ENCODE data around the gene AEBP1.

Gene AEBP1

DNA sequence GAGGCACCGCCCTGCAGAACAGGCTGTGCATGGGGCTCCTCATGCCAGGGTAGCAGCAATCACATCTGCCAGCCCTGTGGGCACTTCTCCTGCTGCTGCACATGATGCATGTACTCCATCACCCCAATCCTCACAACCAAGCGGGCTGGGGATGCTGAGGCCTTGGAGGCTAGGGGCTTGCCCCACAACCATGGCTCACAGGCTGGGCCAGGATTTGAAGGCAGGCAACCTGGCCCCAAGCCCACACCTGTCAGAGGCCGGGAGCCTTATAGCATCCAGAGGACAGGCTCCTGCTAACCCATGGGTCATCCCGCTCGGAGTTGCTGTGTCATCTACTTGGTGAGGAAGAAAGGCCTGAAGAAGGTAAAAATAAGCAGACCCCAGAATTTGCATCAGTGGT, 24.0 kb upstream of the AEBP1 start:
- H3K9me3 ChIP-seq (ENCODE audit: control insufficient read depth, low read depth, low read length), result no peaks in the 10 kb centered on the region
- no peak overlapping the region for H3K27ac ChIP-seq (ENCODE audit: low read length)
- H3K4me1 ChIP-seq (ENCODE audit: control insufficient read depth, low read depth, low read length), result peaks cover 3% of the 10 kb centered on the region
- no peak overlapping the region for H3K4me3 ChIP-seq (ENCODE audit: low read length)
- H3K9ac ChIP-seq (ENCODE audit: low read length), result no peak overlapping the region
- H3K36me3 ChIP-seq (ENCODE audit: control insufficient read depth, low read depth, low read length), result peaks cover 33% of the 10 kb centered on the region
- H3K27me3 ChIP-seq (ENCODE audit: control insufficient read depth, insufficient read depth, low read length), result peaks cover 11% of the 10 kb centered on the region

DNA sequence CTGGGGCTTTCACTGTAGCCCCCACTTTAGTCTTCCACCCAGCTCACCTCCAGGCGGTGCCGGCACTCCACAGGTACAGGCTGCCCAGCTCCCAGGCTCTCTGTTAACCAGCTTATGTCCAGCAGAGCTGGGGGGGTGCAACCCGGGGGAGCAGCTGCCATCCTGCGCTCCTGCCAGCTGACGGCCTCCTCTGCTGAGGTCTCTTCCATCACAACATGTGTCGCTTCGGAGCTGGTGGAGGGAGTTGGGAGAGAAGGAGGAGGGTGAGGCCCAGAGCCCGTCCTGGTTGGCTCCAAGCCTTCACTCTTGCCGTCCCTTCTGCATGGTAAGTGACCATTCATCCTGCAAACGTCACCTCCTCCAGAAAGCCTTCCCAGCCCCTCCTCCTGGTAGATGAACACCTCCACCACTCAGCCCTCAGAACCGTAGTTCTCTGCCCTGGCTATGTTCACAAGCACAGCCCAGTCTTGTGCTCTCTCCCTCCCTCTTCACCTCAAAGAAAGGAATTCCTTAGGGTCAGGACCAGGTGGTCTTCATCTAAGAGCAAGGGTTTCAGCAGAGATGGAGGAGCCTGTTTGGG, 23.4 kb upstream of the AEBP1 start:
- Histone ChIP-seq H3K27ac (ENCODE audit: low read length) (no peak overlapping the region), H3K9me3 (ENCODE audit: control insufficient read depth, low read depth, low read length) (no peaks in the 10 kb centered on the region), H3K36me3 (ENCODE audit: control insufficient read depth, low read depth, low read length) (peaks cover 32% of the 10 kb centered on the region), H3K9ac (ENCODE audit: low read length) (no peak overlapping the region), H3K4me1 (ENCODE audit: control insufficient read depth, low read depth, low read length) (peaks cover 3% of the 10 kb centered on the region), H3K27me3 (ENCODE audit: control insufficient read depth, insufficient read depth, low read length) (peaks cover 11% of the 10 kb centered on the region), H3K4me3 (ENCODE audit: low read length) (peak overlapping the region; percentile 77)

DNA sequence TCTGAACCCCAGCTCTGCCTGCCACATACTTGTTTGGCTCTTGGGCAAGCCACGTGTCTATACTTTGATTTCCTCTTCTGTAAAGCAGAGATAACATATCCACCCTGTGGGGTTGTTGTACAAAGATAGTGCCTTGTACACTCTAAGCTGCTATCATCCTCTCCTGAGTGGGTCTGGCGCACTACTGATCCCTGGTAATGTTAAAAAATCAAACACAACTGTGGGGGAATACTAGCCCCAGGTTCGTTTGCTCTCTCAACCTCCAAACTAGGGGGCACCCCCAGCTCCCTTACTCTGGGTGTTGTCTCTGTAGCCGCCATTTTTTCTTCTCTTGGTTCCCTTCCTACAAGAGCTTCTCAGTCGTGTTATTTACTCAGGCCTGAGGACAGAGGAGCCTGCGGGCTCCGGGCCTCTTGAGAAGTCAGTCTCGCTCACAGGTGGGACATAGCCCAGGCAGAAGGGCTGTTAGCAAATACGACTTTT, 22.8 kb upstream of the AEBP1 start:
- Histone ChIP-seq H3K36me3 (ENCODE audit: control insufficient read depth, low read depth, low read length) (peaks cover 28% of the 10 kb centered on the region), H3K4me1 (ENCODE audit: control insufficient read depth, low read depth, low read length) (peaks cover 3% of the 10 kb centered on the region), H3K9ac (ENCODE audit: low read length) (no peak overlapping the region), H3K27me3 (ENCODE audit: control insufficient read depth, insufficient read depth, low read length) (peaks cover 11% of the 10 kb centered on the region), H3K4me3 (ENCODE audit: low read length) (peak overlapping the region; percentile 77), H3K27ac (ENCODE audit: low read length) (no peak overlapping the region), H3K9me3 (ENCODE audit: control insufficient read depth, low read depth, low read length) (no peaks in the 10 kb centered on the region)

DNA sequence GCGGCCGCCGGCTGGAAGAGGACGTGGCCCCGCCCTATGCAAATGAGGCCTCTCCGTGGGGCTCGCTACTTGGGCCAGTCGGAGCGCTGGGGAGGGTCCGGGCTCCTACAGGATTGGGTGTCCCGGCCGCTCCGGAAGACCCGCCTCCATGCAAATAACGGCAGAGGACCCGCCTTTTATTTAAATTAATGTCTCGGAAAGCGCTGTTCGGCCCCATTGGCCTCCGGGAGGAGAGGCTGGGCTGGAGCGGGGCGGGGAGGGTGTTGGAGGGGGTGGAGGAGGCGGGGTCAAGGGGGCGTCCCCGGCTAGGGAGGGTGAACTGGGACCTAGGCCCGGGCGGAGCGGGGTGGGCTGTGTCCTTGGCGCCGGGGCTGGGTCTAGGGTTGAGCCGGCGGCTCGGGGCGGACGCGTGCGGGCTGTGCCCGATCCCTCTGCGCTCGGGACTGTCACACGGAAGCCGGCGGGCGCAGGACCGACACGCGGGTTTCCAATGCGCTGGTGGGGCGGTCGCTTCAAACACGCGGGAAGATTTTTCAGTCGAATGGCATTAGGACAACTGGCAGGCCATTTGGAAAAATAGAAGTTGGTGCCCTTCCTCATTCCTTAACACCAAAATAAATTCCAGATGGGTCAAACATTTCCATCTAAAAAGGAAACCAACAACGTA, 21.5 kb upstream of the AEBP1 start:
- H3K9ac ChIP-seq (ENCODE audit: low read length), result peak overlapping the region; percentile 48
- H3K9me3 ChIP-seq (ENCODE audit: control insufficient read depth, low read depth, low read length), result no peaks in the 10 kb centered on the region
- peak overlapping the region; percentile 74 for H3K4me3 ChIP-seq (ENCODE audit: low read length)
- peaks cover 27% of the 10 kb centered on the region for H3K36me3 ChIP-seq (ENCODE audit: control insufficient read depth, low read depth, low read length)
- H3K27me3 ChIP-seq (ENCODE audit: control insufficient read depth, insufficient read depth, low read length), result peaks cover 11% of the 10 kb centered on the region
- H3K4me1 ChIP-seq (ENCODE audit: control insufficient read depth, low read depth, low read length), result peaks cover 3% of the 10 kb centered on the region
- H3K27ac ChIP-seq (ENCODE audit: low read length), result no peak overlapping the region

DNA sequence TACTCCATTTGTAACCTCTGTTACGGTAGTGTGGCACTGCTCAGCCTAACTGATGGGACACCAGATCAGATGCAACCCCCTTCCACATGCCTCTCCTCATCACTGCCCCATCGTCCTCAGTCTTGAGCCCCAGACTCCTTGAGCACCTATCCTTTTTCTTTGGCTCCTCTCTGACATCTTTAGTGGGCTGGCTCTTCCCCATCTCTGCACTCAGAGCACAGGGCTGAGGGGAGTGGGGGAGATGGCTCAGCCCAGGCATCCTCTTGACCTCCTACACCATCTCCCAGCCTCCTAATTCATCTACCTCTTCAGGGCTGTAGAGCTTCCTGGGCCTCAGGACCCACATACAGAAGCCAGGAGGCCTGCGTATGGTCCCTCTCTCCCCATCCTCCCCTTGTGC, 20.3 kb upstream of the AEBP1 start:
- Histone ChIP-seq H3K9ac (ENCODE audit: low read length) (no peak overlapping the region), H3K36me3 (ENCODE audit: control insufficient read depth, low read depth, low read length) (peaks cover 16% of the 10 kb centered on the region), H3K9me3 (ENCODE audit: control insufficient read depth, low read depth, low read length) (no peaks in the 10 kb centered on the region), H3K4me3 (ENCODE audit: low read length) (no peak overlapping the region), H3K27me3 (ENCODE audit: control insufficient read depth, insufficient read depth, low read length) (peaks cover 11% of the 10 kb centered on the region), H3K4me1 (ENCODE audit: control insufficient read depth, low read depth, low read length) (peaks cover 3% of the 10 kb centered on the region), H3K27ac (ENCODE audit: low read length) (no peak overlapping the region)

DNA sequence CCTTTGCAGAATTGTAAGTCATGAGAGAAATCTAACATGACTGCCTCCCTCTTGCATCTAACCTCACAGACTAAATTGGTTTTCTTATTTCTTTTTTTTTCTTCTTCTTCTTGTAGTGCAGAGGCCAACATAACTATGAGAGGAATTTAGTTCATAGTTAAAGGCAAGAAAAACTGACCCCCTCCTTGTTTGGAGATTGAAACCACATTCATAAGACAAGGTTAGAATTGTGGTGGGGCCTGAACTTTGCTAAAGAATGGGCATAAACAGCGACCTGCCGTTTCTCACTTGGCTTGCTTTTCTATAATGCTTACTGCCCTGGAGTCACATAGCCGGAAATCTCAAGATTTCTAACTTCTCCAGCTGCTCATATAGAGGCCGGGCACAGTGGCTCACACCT, 19.4 kb upstream of the AEBP1 start:
- Histone ChIP-seq H3K9me3 (ENCODE audit: control insufficient read depth, low read depth, low read length) (no peaks in the 10 kb centered on the region), H3K27me3 (ENCODE audit: control insufficient read depth, insufficient read depth, low read length) (peaks cover 11% of the 10 kb centered on the region), H3K4me3 (ENCODE audit: low read length) (no peak overlapping the region), H3K9ac (ENCODE audit: low read length) (no peak overlapping the region), H3K27ac (ENCODE audit: low read length) (no peak overlapping the region), H3K4me1 (ENCODE audit: control insufficient read depth, low read depth, low read length) (peaks cover 3% of the 10 kb centered on the region), H3K36me3 (ENCODE audit: control insufficient read depth, low read depth, low read length) (peaks cover 8% of the 10 kb centered on the region)

DNA sequence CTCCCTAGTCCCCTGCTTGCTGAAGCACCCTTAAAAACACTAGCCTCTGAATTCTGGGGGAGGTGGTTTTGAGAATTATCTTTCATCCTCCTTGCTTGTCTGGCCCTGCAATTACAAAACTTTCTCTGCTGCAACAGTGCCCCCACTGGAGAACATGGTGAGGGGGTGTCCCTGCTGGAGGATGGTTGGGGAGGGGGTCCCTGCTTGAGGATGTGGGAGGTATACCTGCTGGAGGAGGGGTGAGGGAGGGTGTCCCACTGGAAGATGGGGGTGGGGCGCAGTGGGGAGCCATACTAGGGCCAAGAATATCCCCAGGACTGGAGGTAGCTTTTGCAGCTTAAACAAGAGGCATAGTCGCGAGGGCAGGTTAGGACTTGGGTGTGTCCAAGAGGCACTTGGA, 18.6 kb upstream of the AEBP1 start:
- H3K4me3 ChIP-seq (ENCODE audit: low read length), result no peak overlapping the region
- no peaks in the 10 kb centered on the region for H3K36me3 ChIP-seq (ENCODE audit: control insufficient read depth, low read depth, low read length)
- H3K9ac ChIP-seq (ENCODE audit: low read length), result no peak overlapping the region
- H3K9me3 ChIP-seq (ENCODE audit: control insufficient read depth, low read depth, low read length), result no peaks in the 10 kb centered on the region
- peaks cover 3% of the 10 kb centered on the region for H3K4me1 ChIP-seq (ENCODE audit: control insufficient read depth, low read depth, low read length)
- peaks cover 11% of the 10 kb centered on the region for H3K27me3 ChIP-seq (ENCODE audit: control insufficient read depth, insufficient read depth, low read length)
- no peak overlapping the region for H3K27ac ChIP-seq (ENCODE audit: low read length)

DNA sequence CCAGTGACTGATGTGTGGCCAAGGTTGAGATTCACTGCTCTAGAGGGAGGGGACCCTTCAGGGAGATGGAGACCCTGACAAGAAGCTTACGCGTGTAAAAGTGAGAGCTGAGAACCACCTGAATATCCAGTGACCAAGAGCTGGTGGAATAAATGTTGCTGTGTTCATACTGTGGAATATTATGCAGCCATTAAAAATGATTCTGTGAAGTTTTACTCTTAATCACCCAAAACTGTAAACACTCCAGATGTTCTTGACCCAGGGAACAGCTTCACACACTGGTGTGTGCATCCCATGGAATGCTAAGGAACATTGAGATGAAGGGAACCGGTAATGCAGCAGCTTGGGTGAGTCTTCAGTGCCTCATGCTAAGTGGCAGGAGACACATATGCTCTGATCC, 17.5 kb upstream of the AEBP1 start:
- Histone ChIP-seq H3K4me1 (ENCODE audit: control insufficient read depth, low read depth, low read length) (peaks cover 3% of the 10 kb centered on the region), H3K27ac (ENCODE audit: low read length) (no peak overlapping the region), H3K27me3 (ENCODE audit: control insufficient read depth, insufficient read depth, low read length) (peaks cover 11% of the 10 kb centered on the region), H3K4me3 (ENCODE audit: low read length) (no peak overlapping the region), H3K36me3 (ENCODE audit: control insufficient read depth, low read depth, low read length) (no peaks in the 10 kb centered on the region), H3K9ac (ENCODE audit: low read length) (no peak overlapping the region), H3K9me3 (ENCODE audit: control insufficient read depth, low read depth, low read length) (no peaks in the 10 kb centered on the region)

DNA sequence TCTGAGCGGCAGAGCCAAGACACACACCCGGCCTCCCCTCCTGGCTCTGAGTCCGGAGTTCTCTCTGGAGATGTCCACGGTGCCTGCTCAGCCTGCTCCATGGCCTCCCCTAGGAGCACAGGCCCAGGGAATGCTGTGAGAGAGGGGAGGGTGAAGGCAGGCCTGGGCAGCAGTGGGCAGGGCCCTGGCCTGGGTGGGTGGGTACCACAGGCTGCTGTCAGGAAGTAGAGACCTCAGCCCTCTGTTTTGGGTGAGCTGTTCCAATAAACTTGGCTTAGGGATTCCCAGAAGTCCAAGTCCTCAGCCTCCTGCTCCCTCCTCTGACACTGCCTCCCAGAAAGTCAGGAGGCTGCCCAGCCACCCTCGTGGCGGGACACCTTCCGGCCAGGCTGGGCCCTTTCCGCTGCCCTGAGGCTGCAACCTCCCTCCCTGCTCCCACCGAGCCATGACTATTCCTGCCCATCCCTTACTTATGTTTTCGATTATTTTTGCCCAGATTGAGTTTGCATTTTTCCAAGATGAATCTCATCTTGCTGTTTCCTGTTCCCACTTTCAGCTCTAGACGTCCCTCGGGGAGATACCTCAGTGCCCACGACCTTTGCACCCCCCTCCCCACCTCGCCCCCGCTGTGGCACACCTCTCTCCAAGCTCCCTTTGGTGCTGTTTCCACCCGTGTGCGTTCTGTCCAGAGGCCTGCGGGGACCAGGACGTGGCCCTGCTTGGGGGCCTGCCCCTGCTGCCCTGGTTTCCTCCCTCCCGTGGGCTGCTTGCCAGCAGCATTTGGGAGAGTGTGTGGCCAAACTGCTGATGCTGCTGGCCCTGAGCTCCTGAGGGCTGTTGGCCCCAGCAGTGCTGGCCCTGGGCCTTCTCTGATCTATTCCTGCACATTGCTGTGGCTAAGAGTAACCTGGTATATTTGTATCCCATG, 16.0 kb upstream of the AEBP1 start:
- Histone ChIP-seq H3K36me3 (ENCODE audit: control insufficient read depth, low read depth, low read length) (no peaks in the 10 kb centered on the region), H3K27ac (ENCODE audit: low read length) (no peak overlapping the region), H3K9ac (ENCODE audit: low read length) (no peak overlapping the region), H3K27me3 (ENCODE audit: control insufficient read depth, insufficient read depth, low read length) (peaks cover 9% of the 10 kb centered on the region), H3K9me3 (ENCODE audit: control insufficient read depth, low read depth, low read length) (no peaks in the 10 kb centered on the region), H3K4me3 (ENCODE audit: low read length) (no peak overlapping the region), H3K4me1 (ENCODE audit: control insufficient read depth, low read depth, low read length) (peaks cover 3% of the 10 kb centered on the region)

DNA sequence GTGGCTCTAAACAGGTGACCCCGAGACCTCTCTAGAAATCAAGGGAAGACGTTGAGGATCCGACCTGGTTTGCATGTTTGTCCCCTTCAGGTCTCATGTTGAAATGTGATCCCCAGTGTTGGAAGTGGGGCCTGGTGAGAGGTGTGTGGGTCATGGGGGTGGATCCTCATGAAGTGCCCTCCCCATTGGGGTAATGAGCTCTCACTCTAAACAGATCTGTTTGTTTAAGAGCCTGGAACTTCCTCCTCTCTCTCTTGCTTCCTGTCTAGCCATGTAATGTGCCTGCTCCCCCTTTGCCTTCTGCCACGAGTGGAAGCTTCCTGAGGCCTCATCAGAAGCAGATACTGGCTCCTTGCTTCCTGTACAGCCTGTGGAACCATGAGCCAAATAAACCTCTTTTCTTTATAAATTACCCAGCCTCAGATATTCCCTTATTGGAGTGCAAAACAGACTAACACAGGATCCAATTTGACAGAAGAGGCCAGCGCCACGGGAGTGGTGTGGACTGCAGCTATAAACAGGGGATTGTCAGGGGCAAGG, 11.0 kb upstream of the AEBP1 start:
- Histone ChIP-seq H3K36me3 (ENCODE audit: control insufficient read depth, low read depth, low read length) (no peaks in the 10 kb centered on the region), H3K4me3 (ENCODE audit: low read length) (no peak overlapping the region), H3K27me3 (ENCODE audit: control insufficient read depth, insufficient read depth, low read length) (no peaks in the 10 kb centered on the region), H3K9ac (ENCODE audit: low read length) (no peak overlapping the region), H3K27ac (ENCODE audit: low read length) (no peak overlapping the region), H3K4me1 (ENCODE audit: control insufficient read depth, low read depth, low read length) (peaks cover 3% of the 10 kb centered on the region), H3K9me3 (ENCODE audit: control insufficient read depth, low read depth, low read length) (no peaks in the 10 kb centered on the region)

DNA sequence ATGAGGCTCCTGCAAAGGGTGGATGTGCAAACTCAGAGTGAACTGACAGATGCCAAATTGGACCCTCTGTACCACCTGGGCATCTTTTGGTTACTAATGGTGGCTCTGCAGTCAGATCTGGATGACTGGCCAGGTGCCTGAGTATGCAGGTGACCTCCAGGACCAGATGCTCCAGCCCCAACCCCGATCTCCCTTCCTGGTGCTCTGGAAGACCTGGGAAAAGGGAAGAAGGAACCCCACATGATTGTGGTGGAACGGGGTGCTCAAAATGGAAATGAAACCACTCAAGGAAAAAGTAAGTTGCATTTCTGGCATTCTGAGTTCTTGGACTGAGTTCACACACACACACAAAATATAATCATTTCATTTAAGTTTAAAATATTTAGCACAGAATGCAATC, 9.8 kb upstream of the AEBP1 start:
- Histone ChIP-seq H3K9me3 (ENCODE audit: control insufficient read depth, low read depth, low read length) (no peaks in the 10 kb centered on the region), H3K36me3 (ENCODE audit: control insufficient read depth, low read depth, low read length) (no peaks in the 10 kb centered on the region), H3K27ac (ENCODE audit: low read length) (no peak overlapping the region), H3K27me3 (ENCODE audit: control insufficient read depth, insufficient read depth, low read length) (no peaks in the 10 kb centered on the region), H3K4me3 (ENCODE audit: low read length) (no peak overlapping the region), H3K4me1 (ENCODE audit: control insufficient read depth, low read depth, low read length) (peaks cover 3% of the 10 kb centered on the region), H3K9ac (ENCODE audit: low read length) (no peak overlapping the region)

Measured in iPS-18a (cell line).